AG04450 (cell line): ENCODE results near the gene CXXC4. TPM values are rescaled to one million over a fixed set of nuclear protein-coding genes. Genes with fewer than 3 reads are reported as not detected.

ENCODE experiments used
- CTCF ChIA-PET: fragments of 300-600, 350-600 bp; formaldehyde crosslinking; extraction: SDS; loops from one replicate; lab custom pipeline; 2022; ENCODE audit warnings: antibody characterized with exemption, inconsistent platforms; lab: Charles Lee
- POLR2A ChIA-PET: fragments of 350-600 bp; formaldehyde crosslinking; extraction: SDS; loops from one replicate; lab custom pipeline; 2021; ENCODE audit warnings: antibody characterized with exemption, inconsistent platforms; lab: Yijun Ruan, JAX
- DNase-seq: peaks from one replicate; pipeline ENCODE4 v3.0.0-alpha.2; 2011; ENCODE audit warnings: low read depth, low spot score
- H3K27ac ChIP-seq: one replicate; pipeline ENCODE4 v1.5.1; 2012; ENCODE audit warnings: low read depth, low read length, control low read depth
- H3K27me3 ChIP-seq: one replicate; pipeline ENCODE4 v1.6.0; 2012; ENCODE audit warnings: low read length; ENCODE audit not compliant: control insufficient read depth, insufficient read depth
- H3K4me3 ChIP-seq: 2 replicates; pipeline ENCODE4 v1.5.1; 2011; ENCODE audit warnings: mild to moderate bottlenecking, low read depth, low read length, control low read depth
- H3K9me3 ChIP-seq: 2 replicates; pipeline ENCODE4 v1.5.1; 2012; ENCODE audit warnings: low read length; ENCODE audit not compliant: control insufficient read depth, insufficient read depth
- polyA plus RNA-seq: library from polyadenylated mRNA; depleted of rRNA; stranded (reverse); fragments of >200 nt; gene quantifications from 2 replicates; pipeline ENCODE4 v1.2.3, GENCODE V29; 2011
- TF ChIP-seq, protein P1 (sequence below): IDR thresholded peaks from 2 replicates; pipeline ENCODE4 v1.5.1; 2011; ENCODE audit warnings: low read depth, low read length, control low read depth, inconsistent platforms

Gene CXXC4
- polyA plus RNA-seq, 1 experiment: 0.02 TPM

- H3K4me3 ChIP-seq: no peak overlapping the region
- H3K27ac ChIP-seq: no peak overlapping the region
- POLR2A ChIA-PET: no interaction called here
- no peaks in the 10 kb centered on the region for H3K9me3 ChIP-seq
- CTCF ChIA-PET: no interaction called here
- no peak for DNase-seq
- no peaks in the 10 kb centered on the region for H3K27me3 ChIP-seq
- TF ChIP-seq, protein P1, sequence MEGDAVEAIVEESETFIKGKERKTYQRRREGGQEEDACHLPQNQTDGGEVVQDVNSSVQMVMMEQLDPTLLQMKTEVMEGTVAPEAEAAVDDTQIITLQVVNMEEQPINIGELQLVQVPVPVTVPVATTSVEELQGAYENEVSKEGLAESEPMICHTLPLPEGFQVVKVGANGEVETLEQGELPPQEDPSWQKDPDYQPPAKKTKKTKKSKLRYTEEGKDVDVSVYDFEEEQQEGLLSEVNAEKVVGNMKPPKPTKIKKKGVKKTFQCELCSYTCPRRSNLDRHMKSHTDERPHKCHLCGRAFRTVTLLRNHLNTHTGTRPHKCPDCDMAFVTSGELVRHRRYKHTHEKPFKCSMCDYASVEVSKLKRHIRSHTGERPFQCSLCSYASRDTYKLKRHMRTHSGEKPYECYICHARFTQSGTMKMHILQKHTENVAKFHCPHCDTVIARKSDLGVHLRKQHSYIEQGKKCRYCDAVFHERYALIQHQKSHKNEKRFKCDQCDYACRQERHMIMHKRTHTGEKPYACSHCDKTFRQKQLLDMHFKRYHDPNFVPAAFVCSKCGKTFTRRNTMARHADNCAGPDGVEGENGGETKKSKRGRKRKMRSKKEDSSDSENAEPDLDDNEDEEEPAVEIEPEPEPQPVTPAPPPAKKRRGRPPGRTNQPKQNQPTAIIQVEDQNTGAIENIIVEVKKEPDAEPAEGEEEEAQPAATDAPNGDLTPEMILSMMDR: no peak
Observed at GRCh38 chr4:104429150-104429741, 65.4 kb downstream of the CXXC4 start.

DNA sequence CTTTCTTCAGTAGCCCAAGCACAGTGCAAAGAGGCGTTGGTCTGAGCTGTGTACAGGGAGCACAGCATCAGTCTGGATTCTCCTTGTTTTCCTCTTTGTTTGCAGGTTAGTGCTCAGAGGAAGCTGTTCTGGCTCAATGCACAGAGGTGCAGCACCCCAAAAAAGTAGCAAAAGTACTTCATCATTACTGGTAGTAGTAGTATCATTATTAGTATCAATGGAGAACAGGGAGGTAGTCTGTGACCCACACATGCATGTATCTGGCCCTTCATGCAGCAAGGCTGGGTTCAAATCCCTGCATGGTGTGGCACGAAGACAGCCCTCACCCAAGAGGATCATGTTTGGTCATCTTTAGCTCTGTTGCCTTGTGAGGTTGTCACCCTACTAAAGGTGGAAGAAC is 68.7 kb downstream of the CXXC4 start:
- Histone ChIP-seq H3K9me3 (no peaks in the 10 kb centered on the region), H3K4me3 (no peak overlapping the region), H3K27ac (no peak overlapping the region), H3K27me3 (no peaks in the 10 kb centered on the region)
- POLR2A ChIA-PET: no interaction called here
- DNase-seq: no peak
- TF ChIP-seq, protein P1: no peak
- CTCF ChIA-PET: no interaction called here

- CTCF ChIA-PET: no interaction called here
- POLR2A ChIA-PET: no interaction called here
- H3K9me3 ChIP-seq: no peaks in the 10 kb centered on the region
- no peak for DNase-seq
- TF ChIP-seq, protein P1: no peak
- no peak overlapping the region for H3K27ac ChIP-seq
- no peaks in the 10 kb centered on the region for H3K27me3 ChIP-seq
- no peak overlapping the region for H3K4me3 ChIP-seq
Observed at GRCh38 chr4:104424989-104425388, 69.7 kb downstream of the CXXC4 start.

- H3K4me3 ChIP-seq: no peak overlapping the region
Observed at GRCh38 chr4:104424475-104424941, 70.2 kb downstream of the CXXC4 start.

GRCh38 chr4:104421566-104421965 is 73.1 kb downstream of the CXXC4 start:
- TF ChIP-seq, protein P1: no peak
- Histone ChIP-seq H3K27ac (no peak overlapping the region), H3K4me3 (no peak overlapping the region), H3K9me3 (no peaks in the 10 kb centered on the region), H3K27me3 (no peaks in the 10 kb centered on the region)
- POLR2A ChIA-PET: no interaction called here
- CTCF ChIA-PET: no interaction called here
- no peak for DNase-seq

More at GRCh38 chr4:104424475-104424941, 70.2 kb downstream of the CXXC4 start:
- Histone ChIP-seq H3K27ac (no peak overlapping the region), H3K9me3 (no peaks in the 10 kb centered on the region), H3K27me3 (no peaks in the 10 kb centered on the region)
- ChIA-PET POLR2A (no interaction called here), CTCF (no interaction called here)
- no peak for DNase-seq
- TF ChIP-seq, protein P1: no peak
